Osteoblast (primary cell): Measurements from ENCODE around the gene DVL1. TPM values are rescaled to one million over a fixed set of nuclear protein-coding genes. Genes with fewer than 3 reads are reported as not detected.

Experiments used
- DNase-seq: peaks from one replicate; pipeline ENCODE4 v3.0.0; 2011; ENCODE audit warnings: low spot score, mixed read lengths; ENCODE audit not compliant: insufficient read length; ENCODE audit errors: missing footprints
- H2AFZ ChIP-seq: 2 replicates; pipeline ENCODE4 v1.6.0; 2011; ENCODE audit warnings: mild to moderate bottlenecking, low read length
- H3K27ac ChIP-seq: 2 replicates; pipeline ENCODE4 v1.5.1; 2011; ENCODE audit warnings: mild to moderate bottlenecking, low read depth, low read length, moderate library complexity
- H3K27me3 ChIP-seq: 2 replicates; pipeline ENCODE4 v1.6.0; 2012; ENCODE audit warnings: mild to moderate bottlenecking, control low read depth, inconsistent platforms, low read length, moderate library complexity; ENCODE audit not compliant: insufficient read depth
- H3K36me3 ChIP-seq: 2 replicates; pipeline ENCODE4 v1.5.1; 2011; ENCODE audit warnings: mild to moderate bottlenecking, low read length, control low read depth, moderate library complexity; ENCODE audit not compliant: insufficient read depth
- H3K4me1 ChIP-seq: 2 replicates; pipeline ENCODE4 v1.5.1; 2011; ENCODE audit warnings: mild to moderate bottlenecking, low read length, control low read depth, moderate library complexity; ENCODE audit not compliant: insufficient read depth
- H3K4me2 ChIP-seq: 2 replicates; pipeline ENCODE4 v1.6.0; 2011; ENCODE audit warnings: mild to moderate bottlenecking, low read length; ENCODE audit not compliant: insufficient read depth
- H3K4me3 ChIP-seq: fragments of 200-600 bp; sonication (generic); 3 replicates; pipeline ENCODE4 v1.5.1; 2012; ENCODE audit warnings: mild to moderate bottlenecking, low read length, inconsistent platforms; ENCODE audit not compliant: insufficient read depth
- H3K79me2 ChIP-seq: 2 replicates; pipeline ENCODE4 v1.6.0; 2012; ENCODE audit warnings: mild to moderate bottlenecking, low read length, control low read depth, inconsistent platforms; ENCODE audit not compliant: insufficient read depth
- H3K9me3 ChIP-seq: 2 replicates; pipeline ENCODE4 v1.5.1; 2011; ENCODE audit warnings: low read depth, low read length, control low read depth
- H4K20me1 ChIP-seq: 2 replicates; pipeline ENCODE4 v1.6.0; 2012; ENCODE audit warnings: mild to moderate bottlenecking, low read length, control low read depth; ENCODE audit not compliant: insufficient read depth
- CTCF ChIP-seq: IDR thresholded peaks from 2 replicates; pipeline ENCODE4 v1.5.1; 2011; ENCODE audit warnings: mild to moderate bottlenecking, low read depth, low read length, moderate library complexity; ENCODE audit errors: extremely low read depth
- total RNA-seq: library from RNA; depleted of rRNA; stranded (reverse); fragments of >200 nt; gene quantifications from 2 replicates; pipeline ENCODE4 v1.2.3, GENCODE V29; 2012

The DVL1 gene
- total RNA-seq, 1 donor = 73.5 TPM

GRCh38 chr1:1334835-1335234 lies 14.4 kb downstream of the DVL1 start:
- no peak for TF ChIP-seq CTCF

GRCh38 chr1:1333551-1334241 lies 15.5 kb downstream of the DVL1 start:
- Histone ChIP-seq H3K79me2 (no peaks in the 10 kb centered on the region), H3K9me3 (no peaks in the 10 kb centered on the region), H4K20me1 (peaks cover 28% of the 10 kb centered on the region), H3K36me3 (peaks cover 10% of the 10 kb centered on the region), H3K27me3 (no peaks in the 10 kb centered on the region), H3K4me1 (no peaks in the 10 kb centered on the region), H2AFZ (no peak overlapping the region), H3K4me3 (no peak overlapping the region), H3K4me2 (no peak overlapping the region), H3K27ac (no peak overlapping the region)
- no peak for TF ChIP-seq CTCF
- no peak for DNase-seq

More at GRCh38 chr1:1334835-1335234, 14.4 kb downstream of the DVL1 start:
- Histone ChIP-seq H4K20me1 (peaks cover 20% of the 10 kb centered on the region), H3K27me3 (no peaks in the 10 kb centered on the region), H3K4me3 (no peak overlapping the region), H3K79me2 (no peaks in the 10 kb centered on the region), H3K4me2 (no peak overlapping the region), H3K27ac (no peak overlapping the region), H3K9me3 (no peaks in the 10 kb centered on the region), H2AFZ (no peak overlapping the region), H3K4me1 (no peaks in the 10 kb centered on the region), H3K36me3 (peaks cover 11% of the 10 kb centered on the region)
- DNase-seq = no peak

GRCh38 chr1:1332774-1333480 lies 16.3 kb downstream of the DVL1 start:
- H3K27me3 ChIP-seq = no peaks in the 10 kb centered on the region
- H3K4me1 ChIP-seq = no peaks in the 10 kb centered on the region
- peaks cover 5% of the 10 kb centered on the region for H3K36me3 ChIP-seq
- H3K79me2 ChIP-seq = no peaks in the 10 kb centered on the region
- H3K4me2 ChIP-seq = no peak overlapping the region
- H2AFZ ChIP-seq = no peak overlapping the region
- no peak for TF ChIP-seq CTCF
- H3K27ac ChIP-seq = no peak overlapping the region
- H3K4me3 ChIP-seq = no peak overlapping the region
- no peak for DNase-seq
- H4K20me1 ChIP-seq = peaks cover 23% of the 10 kb centered on the region
- no peaks in the 10 kb centered on the region for H3K9me3 ChIP-seq

- H3K36me3 ChIP-seq = peaks cover under 1% of the 10 kb centered on the region
- DNase-seq = no peak
- H3K79me2 ChIP-seq = peaks cover 3% of the 10 kb centered on the region
- TF ChIP-seq CTCF = no peak
- no peaks in the 10 kb centered on the region for H3K4me1 ChIP-seq
- H3K27me3 ChIP-seq = no peaks in the 10 kb centered on the region
- H3K27ac ChIP-seq = no peak overlapping the region
- no peak overlapping the region for H3K4me3 ChIP-seq
- peaks cover 19% of the 10 kb centered on the region for H4K20me1 ChIP-seq
- H3K4me2 ChIP-seq = no peak overlapping the region
- H3K9me3 ChIP-seq = no peaks in the 10 kb centered on the region
- H2AFZ ChIP-seq = no peak overlapping the region
Observed at GRCh38 chr1:1332031-1332755, 17.0 kb downstream of the DVL1 start.
